GM19193 (cell line): ENCODE measurements around the gene FBXL12.

Experiments used
- POLR2A ChIP-seq: IDR thresholded peaks from 4 replicates; pipeline ENCODE4 v1.6.1; 2011; ENCODE audit not compliant: insufficient read depth, insufficient read length; ENCODE audit errors: extremely low read depth

FBXL12 gene

DNA sequence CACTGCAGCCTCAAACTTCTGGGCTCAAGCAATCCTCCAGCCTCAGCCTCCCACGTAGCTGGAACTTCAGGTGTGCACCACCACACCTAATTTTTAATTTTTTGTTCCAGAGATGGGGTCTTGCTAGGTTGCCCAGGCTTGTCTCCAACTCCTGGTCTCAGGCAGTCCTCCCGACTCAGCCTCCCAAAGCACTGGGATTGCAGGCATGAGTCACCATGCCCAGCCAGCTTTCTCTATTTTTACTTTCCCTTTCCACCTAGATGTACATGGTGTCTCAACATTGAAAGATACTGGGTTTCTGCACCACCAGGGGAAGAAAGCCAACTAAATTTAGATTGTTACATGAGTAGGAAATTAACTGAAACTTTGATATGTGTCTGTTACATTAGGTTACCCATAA lies 36.5 kb downstream of the FBXL12 start:
- no peak for TF ChIP-seq POLR2A

DNA sequence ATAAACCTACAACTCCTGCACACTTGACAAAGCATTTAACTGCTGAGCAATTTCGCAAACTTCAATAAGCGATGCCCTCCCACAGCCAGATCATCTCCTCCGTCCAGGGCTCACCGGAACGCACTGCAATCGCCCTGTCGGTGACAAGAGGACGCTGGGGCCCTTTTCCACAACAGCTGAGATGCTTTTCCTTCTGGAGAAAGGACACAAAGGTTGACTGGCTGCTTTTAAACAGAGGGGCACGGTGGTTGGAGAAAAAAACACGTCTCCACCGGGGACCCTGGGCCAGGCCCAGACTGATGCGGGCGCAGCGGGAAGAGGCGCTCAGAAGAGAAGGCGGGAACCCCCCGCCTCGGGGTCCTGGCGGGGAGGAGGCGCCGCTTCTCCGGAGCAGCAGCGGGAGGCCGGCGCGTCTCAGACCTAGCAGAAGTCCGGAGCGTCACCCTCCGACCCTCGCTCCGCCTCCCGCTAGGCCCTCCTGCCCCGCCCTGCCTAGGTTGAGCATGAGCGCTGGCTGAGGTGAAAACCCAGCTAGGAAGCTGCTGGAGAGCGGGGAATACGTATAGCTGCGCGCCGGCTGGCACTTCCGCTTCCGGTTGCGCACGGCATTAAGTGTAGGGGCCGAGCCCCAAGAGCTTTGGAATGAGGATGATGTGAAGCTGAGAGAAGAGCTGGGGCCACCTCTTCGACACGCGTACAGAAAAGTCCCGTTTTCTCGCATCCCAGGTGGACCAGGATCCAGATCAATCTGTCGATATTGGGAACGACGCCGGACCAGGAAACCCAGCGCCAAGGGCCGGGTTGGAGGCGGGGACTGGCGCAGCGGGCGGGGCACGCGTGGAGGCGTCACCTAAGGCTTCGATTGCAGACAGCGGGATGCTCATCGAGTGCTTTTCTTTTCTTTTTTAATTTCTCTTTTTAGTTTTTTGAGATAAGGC lies 50.4 kb downstream of the FBXL12 start, which contains the start of gene ZNF846:
ZNF846 (minus strand) TSS at position 564 of the 938 bp plus-strand sequence. CDS start 3,788 bp downstream, outside the sequence.
- TF ChIP-seq POLR2A = peak; percentile 79
